DMS114 treated with DMSO at 0.1 percent for 48 hours (cell line): Measurements from ENCODE around the gene KRTAP1-5.
"Not testable (repeated sequence)": the region's sequence is repeated elsewhere in the genome, so short reads cannot be mapped to it uniquely, and the experiment has no call there.

ENCODE experiments used
- DNase-seq: peaks from one replicate; lab custom pipeline; 2025; ENCODE audit not compliant: unreplicated experiment; lab: John Stamatoyannopoulos, UW

The KRTAP1-5 gene

DNA sequence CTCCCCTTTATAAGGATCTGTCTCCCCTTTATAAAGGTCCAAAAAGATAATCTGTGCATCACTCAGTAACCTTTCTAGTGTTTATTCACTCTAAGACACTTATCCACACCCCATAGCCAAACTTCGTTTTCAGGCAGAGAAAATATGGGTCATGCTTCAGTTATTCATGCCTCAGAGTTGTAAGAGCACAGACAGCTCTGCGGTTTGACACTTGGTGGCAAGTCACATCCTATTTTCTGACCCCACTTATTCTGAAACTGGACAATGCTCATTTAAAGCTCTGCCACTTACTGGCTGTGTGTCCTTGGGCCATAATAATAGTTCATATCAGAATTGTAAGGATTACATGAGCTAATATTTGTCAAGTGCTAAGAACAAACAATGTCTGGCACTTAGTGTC is 22.1 kb upstream of the KRTAP1-5 start:
- no peak for DNase-seq

DNA sequence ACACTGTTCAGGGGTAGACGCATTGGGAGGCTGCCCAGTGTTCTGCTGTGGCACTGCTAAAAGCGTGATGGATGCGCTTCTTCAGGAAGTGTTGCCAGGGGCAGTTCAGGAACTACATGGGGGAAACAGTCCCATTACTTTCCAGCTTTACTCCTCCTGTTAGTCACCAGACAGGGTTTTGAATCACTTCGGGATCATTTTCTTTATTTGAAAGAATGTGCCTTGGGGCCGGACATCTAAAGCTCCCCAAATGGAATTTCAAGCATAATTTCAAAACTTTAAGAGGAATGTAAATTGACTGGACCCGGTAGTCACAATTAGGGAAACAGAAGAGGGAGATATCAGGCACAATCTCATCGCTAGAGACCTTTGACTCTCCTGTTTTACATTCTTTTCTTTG is 21.4 kb upstream of the KRTAP1-5 start:
- DNase-seq = no peak

DNA sequence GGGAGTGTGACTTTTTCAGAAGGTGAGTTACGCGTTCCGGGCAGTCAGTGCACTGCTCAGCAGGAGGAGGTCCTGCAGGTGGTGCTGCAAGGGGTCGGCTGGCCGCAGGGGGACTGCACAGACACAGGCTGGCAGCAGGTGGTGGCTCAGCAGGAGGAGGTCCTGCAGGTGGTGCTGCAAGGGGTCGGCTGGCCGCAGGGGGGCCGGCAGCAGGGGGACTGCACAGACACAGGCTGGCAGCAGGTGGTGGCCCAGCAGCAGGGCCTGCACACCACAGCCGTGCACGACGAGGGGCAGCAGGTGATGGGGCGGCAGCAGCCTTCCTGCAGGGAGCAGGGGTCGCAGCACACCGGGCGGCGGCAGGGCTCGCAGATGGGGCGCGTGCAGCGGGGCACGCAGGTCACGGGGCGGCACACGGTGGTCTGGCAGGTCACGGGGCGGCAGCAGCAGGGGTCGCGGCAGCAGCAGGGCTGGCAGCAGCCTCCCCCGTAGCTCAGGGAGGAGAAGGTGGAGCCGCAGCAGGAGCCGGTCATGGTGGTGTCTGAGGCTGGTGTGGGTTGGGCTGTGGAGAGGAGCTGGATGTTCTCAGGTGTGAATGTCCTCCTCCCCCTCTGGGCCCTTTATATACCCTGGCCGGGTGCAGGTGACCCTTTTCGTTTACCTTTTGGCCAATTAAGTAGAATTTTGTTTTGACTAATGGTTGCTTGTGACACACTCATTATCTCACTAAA is 19.9 kb upstream of the KRTAP1-5 start, which contains the start of gene KRTAP2-1:
Gene KRTAP2-1 (minus strand): TSS at position 582 of the 731 bp plus-strand sequence. CDS start 49 bp downstream, at position 533.
- not testable (repeated sequence) for DNase-seq

DNA sequence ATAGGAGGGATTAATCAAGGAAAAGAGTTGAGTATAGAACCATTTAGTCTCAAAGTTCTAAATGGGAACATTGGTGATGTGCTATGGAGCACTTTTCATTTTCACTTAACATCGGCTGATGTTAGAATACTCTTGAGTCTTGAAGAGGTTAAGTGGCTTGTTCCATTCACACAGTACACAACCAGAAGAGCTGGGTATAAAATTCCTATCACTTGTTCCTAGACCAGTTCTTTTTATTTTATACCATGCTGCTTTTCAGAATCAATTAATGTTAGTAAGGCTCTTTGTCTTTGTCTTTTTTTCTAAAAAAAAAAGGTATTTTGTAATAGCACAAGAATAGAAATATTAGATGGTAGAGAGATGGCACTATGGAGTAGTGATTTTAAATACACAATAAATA is 15.9 kb upstream of the KRTAP1-5 start:
- no peak for DNase-seq

DNA sequence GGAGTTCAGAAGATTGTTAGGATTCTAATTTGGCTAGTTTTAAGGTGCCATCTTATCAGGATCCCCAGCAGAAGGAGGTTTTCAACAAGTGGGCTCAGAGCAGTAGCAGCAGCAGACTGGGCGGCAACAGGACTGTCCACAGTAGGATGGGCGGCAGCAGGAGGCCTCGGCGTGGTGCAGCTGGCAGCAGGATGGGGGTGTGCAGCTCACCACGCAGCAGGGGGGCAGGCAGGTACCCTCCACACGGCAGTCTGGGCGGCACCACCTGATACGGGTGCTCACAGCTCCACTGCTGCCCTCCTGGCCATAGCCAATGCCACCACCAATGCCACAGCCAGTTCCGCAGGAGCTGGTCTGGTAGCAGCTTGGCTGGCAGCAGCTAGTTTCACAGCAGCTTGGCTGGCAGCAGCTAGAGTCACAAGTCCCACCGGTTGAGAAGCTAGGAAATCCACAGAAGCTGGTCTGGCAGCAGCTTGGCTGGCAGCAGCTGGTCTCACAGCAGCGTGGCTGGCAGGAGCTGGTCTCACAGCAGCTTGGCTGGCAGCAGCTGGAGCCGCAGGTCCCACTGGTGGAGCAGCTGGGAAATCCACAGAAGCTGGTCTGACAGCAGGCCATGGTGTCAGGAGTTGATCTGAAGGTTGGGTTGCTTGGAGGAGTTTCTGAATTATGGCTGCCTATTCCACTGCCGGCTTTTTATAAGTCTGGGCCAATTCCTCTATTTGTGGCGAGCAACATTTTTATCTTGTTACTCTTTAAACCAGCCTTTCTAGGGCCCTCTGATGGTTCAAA is 14.0 kb upstream of the KRTAP1-5 start, which contains the start of gene KRTAP1-1:
Gene KRTAP1-1 (minus strand): TSS at position 668 of the 789 bp plus-strand sequence. CDS start 53 bp downstream, at position 615.
- DNase-seq = not testable (repeated sequence)

DNA sequence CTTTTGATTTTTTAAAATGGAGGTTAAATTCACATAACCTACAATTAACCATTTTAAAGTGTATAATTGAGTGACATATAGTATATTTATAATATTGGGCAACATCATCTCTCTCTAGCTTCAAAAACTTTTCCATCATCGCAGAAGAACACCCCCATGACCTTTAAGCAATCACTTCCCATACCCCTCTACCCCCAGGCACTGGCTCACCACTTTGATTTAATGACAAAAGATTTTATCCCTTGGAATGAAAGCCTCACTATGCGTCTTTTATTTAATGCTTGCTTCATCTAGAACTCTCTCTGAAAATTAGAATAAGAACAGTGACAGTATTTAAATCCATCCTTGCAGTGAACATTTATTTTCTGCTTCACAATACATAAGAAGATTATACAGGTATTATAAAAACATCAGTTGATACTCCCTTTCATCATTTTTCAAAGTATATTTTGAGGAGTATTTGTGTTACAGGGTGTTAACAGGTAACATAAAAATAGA is 10.9 kb upstream of the KRTAP1-5 start:
- DNase-seq = no peak

DNA sequence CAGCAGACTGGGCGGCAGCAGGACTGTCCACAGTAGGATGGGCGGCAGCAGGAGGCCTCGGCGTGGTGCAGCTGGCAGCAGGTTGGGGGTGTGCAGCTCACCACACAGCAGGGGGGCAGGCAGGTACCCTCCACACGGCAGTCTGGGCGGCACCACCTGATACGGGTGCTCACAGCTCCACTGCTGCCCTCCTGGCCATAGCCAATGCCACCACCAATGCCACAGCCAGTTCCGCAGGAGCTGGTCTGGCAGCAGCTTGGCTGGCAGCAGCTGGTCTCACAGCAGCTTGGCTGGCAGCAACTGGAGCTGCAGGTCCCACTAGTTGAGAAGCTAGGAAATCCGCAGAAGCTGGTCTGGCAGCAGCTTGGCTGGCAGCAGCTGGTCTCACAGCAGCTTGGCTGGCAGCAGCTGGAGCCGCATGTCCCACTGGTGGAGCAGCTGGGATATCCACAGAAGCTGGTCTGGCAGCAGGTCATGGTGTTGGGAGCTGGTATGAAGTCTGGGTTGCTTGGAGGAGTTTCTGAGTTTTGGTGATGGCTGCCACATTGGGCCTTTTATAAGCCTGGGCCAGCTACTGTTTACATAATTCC is 7.4 kb upstream of the KRTAP1-5 start, which contains the start of gene KRTAP1-3:
Gene KRTAP1-3 (minus strand): TSS at position 529 of the 590 bp plus-strand sequence. CDS start 53 bp downstream, at position 476.
- not testable (repeated sequence) for DNase-seq

DNA sequence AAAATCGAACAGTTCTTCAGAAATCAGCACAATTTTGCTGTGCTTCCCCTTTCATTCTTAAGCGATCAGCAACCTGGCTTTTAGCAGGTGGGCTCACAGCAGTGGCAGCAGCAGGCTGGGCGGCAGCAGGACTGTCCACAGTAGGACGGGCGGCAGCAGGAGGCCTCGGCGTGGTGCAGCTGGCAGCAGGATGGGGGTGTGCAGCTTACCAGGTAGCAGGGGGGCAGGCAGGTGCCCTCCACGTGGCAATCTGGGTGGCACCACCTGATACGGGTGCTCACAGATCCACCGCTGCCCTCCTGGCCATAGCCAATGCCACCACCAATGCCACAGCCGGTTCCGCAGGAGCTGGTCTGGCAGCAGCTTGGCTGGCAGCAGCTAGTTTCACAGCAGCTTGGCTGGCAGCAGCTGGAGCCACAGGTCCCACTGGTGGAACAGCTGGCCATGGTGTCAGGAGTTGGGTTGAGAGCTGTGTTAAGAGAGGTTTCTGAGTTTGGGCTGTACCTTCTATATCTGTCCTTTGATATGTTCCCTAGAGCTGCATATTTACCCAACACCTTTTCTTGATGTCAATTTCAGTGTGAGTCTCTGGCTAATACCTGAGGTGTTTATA is 2.7 kb upstream of the KRTAP1-5 start, which contains the start of gene KRTAP1-4:
Gene KRTAP1-4 (minus strand): TSS at position 563 of the 613 bp plus-strand sequence. CDS start 117 bp downstream, at position 446.
- DNase-seq = no peak

DNA sequence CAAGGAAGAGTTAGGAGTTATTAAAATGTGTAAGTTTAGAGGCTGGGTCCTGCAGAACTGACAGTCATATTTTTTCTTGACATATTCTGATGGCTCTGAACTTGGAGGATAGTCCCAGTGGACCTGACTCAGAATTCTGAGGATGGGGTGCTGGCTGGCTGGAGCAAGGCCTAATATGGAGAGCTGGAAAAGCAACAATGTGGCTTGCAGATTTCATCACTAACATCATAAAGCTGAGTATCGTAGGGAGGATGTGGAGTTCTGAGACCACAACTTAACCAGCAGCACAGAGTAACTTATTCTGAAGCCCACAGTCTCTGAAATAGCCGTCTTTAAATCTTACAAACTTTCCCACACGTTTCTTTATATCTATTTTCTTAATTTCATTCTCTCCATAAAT is 2.3 kb downstream of the KRTAP1-5 start:
- no peak for DNase-seq

DNA sequence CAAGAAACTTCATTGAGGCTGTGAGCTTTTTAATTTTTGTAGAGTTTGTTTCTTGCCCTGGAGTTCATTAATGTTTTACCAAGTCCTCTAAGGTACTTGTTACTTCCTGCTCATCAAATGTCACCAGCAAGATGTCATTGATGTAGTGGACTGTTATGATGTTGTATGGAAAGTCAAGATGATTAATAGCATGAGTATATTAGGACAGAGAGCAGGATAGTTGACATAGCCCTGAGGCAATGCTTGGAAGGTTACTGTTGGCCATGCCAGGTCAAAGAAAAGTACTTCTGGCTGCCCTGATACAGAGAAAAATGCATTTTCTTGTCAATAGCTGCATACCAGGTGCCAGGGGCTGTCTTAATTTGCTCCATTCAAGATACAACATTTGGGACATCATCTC is 6.7 kb downstream of the KRTAP1-5 start:
- no peak for DNase-seq

DNA sequence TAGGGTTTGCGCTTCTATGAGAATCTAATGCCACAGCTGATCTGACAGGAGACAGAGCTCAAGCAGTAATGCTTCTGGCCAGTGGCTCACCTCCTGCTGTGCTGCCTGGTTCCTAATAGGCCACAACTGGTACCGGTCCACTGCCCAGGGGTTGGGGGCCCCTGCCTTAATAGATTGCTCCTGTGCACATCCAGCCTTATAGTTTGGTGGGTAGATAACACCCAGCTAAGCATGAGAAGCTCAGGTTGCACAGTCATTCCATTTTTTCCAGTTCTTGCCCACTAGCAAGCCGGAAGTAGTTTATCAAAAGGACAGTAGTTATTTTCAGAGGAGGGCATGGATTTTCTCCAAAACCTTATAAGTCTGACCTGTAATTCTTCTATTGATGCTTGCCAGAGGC is 7.6 kb downstream of the KRTAP1-5 start:
- DNase-seq = no peak

DNA sequence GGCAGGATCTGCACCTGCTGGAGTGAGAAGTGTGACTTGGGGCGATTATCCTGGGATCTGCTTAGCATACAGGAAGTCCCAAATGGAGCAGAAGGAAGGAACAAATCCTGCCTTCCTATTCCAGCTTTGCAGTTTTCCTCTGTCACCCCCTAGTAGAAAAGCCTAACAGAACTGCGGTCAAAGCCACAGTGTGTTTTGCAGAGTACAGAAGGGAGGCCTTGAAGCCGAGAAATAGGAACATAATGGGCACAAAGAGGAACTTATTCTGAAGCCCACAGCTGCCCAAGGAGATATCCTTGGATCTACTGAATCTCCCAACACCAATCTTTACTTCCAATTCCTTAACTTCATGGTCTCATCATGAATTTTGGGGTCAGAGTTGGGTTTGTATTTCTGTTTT is 8.5 kb downstream of the KRTAP1-5 start:
- no peak for DNase-seq

DNA sequence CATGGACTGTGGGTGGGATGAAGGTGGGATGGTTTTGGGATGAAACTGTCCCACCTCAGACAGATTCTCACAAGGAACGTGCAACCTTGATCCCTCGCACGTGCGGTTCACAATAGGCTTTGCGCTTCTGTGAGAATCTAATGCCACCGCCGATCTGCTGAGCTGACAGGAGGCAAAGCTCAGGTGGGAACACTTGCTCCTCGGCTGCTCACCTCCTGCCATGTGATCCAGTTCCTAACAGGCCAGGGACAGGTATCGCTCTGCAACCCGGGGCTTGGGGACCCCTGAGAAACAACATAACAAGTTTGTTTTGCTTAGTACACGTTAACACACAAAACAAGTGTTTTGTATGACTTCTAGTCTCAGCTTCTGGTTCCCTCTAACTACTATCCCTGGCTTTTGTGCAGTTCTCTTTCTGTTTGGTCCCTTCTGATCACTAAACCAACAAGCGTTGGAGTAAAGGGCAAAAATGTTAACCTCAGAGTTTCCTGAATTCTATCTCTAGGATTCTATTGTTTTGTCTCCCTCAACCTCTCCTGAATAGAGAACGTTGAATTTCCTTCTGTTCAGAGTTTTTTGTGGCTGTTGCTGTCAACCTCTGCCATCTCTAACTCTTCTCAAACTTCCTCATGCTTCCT is 10.3 kb downstream of the KRTAP1-5 start:
- DNase-seq = no peak

DNA sequence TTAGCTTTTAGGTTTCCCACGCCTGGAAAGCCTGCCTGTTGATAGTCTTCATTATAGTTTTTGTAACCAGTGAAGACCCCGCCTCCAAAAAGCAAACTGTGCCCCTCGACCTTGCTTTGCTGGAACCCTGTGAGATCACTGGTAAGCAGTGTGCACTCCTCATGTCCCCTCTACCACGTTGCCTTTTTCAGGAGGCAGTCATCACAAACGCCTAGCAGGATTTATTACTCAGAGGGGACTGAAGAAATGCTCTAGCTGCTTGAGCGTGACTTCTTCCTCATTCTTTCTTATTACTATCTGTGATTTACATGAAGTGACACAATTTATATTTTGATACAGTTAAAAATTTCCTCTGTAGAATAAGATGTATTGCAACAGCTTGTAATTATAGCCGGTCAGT is 11.6 kb downstream of the KRTAP1-5 start:
- DNase-seq = no peak

DNA sequence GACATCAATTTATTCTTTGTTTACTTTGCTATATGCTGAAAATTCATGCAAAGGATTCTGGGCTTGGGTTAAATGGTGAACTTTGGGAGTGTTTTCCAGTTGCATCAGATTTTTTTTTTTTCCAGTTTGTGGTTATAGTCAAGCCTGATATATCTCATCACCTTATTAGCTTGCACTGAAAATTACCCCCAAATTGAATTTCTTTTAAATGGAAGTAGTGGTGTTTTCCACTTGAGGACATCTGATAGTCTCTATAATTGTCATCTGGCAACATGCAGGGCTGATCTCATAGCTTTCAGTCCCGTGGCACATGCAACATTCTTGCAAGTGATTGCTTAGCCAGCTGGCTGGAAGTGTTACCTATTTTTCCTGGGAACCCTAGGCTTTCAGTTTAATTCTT is 13.4 kb downstream of the KRTAP1-5 start:
- DNase-seq = no peak

DNA sequence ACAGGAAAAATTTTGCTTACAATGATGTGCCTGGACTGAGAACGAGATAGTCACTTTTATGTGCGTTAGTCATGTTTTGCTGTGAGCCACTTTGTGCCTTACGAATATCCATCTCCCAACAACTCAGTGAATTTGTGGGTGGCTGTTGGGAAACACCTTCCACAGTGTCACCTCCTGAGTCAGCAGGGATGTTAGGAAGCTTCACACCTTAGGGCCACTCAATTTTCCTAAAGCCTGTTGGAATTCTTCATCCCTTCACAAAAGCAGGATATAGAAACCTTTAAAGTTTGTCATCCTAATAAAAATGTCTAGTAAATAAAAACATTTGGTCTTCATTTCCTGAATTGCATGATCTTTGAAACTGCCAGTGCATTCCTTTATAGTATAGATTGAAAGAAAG is 13.8 kb downstream of the KRTAP1-5 start:
- no peak for DNase-seq

DNA sequence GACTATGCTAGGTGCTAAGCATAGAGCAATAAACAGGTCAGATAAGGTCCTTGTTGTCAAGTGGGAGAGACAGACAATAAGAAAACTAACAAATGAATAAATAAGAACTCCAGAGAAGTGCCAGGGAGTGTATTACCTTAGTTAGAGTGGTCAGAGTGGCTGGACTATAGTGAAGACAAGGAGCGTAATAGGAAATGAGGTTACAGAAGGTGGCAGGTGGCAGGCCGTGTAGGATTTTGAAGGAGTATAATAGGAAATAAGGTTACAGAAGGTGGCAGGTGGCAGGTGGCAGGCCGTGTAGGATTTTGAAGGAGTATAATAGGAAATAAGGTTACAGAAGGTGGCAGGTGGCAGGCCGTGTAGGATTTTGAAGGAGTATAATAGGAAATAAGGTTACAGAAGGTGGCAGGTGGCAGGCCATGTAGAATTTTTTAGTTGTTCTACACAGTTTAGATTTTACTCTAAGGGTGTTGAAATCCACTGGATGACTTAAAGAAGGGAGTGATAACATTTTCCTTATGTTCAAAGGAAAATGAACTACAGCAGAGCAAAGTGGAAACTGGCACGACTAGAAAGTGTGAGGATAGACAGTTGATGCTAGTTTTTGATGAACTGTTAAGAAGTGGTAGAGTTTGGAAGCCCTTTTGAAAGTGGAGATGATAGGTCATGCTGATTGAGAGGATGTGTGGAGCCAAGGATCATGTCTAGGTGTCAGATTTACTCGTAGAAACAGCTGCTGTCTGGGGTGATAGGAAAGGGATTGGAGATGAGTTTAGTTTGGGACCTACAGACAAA is 14.5 kb downstream of the KRTAP1-5 start:
- DNase-seq = no peak

DNA sequence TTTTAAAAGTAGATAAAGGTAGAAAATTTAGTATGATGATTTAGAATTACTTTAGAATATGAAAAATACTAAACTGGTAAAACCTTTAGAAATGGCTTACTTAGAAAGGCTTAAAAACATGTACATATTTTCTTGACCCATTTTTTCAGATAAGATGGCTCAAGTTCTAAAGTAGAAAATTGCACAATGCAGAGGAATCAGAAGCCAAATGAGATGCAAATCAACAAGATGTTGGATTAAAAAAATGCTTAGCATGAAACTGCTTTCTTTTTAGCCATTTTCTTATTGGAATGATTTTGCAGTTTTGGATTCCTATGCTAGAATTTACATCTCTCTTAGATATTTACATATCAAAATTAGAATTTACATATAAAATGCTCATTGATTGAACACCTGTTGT is 16.6 kb downstream of the KRTAP1-5 start:
- DNase-seq = no peak

DNA sequence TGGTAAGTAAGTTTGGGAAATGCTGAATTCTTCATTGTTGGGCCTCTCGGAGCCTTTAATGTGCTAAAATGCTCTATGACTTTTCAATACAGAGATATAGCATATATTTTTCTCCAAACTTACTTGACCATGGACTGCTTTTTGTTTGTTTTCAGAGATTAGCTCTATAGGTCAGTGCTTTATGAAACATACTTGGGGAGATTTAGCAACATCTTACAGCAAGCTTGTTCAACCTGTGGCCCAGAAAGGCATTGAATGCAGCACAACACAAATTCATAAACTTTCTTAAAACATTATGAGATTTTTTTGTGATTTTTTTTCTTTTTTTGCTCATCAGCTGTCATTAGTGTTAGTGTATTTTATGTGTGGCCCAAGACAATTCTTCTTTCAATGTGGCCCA is 17.1 kb downstream of the KRTAP1-5 start:
- DNase-seq = no peak
